IPS-20b (cell line): Measurements from ENCODE around the gene HEY2.
A peak's percentile ranks its signal among the peaks of the same experiment; 100 is the strongest.
"Not testable (repeated sequence)": the region's sequence is repeated elsewhere in the genome, so short reads cannot be mapped to it uniquely, and the experiment has no call there.

Experiments used
- H3K27ac ChIP-seq: one replicate; pipeline ENCODE4 v1.5.1; 2013; ENCODE audit warnings: low read length
- H3K27me3 ChIP-seq: 2 replicates; pipeline ENCODE4 v1.6.1; 2013; ENCODE audit warnings: mild to moderate bottlenecking, low read length, inconsistent platforms; ENCODE audit not compliant: insufficient read depth
- H3K36me3 ChIP-seq: 2 replicates; pipeline ENCODE4 v1.6.1; 2013; ENCODE audit warnings: low read depth, mild to moderate bottlenecking, inconsistent platforms, low read length, moderate library complexity; ENCODE audit not compliant: insufficient read depth
- H3K4me1 ChIP-seq: 2 replicates; pipeline ENCODE4 v1.6.1; 2013; ENCODE audit warnings: mild to moderate bottlenecking, control low read depth, inconsistent platforms, low read length, moderate library complexity; ENCODE audit not compliant: insufficient read depth
- H3K4me3 ChIP-seq: 2 replicates; pipeline ENCODE4 v1.5.1; 2013; ENCODE audit warnings: mild to moderate bottlenecking, low read length, inconsistent platforms
- H3K9ac ChIP-seq: 2 replicates; pipeline ENCODE4 v1.6.1; 2013; ENCODE audit warnings: low read depth, mild to moderate bottlenecking, inconsistent platforms, low read length, moderate library complexity
- H3K9me3 ChIP-seq: 2 replicates; pipeline ENCODE4 v1.6.1; 2013; ENCODE audit warnings: mild to moderate bottlenecking, low read depth, low read length, inconsistent platforms; ENCODE audit not compliant: insufficient read depth

The HEY2 gene

GRCh38 chr6:125749173-125749864 is at the start of gene HEY2:
Gene HEY2 (plus strand): TSS chr6:125749632. CDS start chr6:125749777, 145 bp downstream.
- Histone ChIP-seq H3K9me3 (no peaks in the 10 kb centered on the region), H3K36me3 (no peaks in the 10 kb centered on the region), H3K27ac (no peak within 1 kb of the TSS), H3K27me3 (peaks cover 70% of the 10 kb centered on the region), H3K4me3 (peak within 1 kb of the TSS; percentile 85), H3K4me1 (peaks cover 52% of the 10 kb centered on the region), H3K9ac (peak within 1 kb of the TSS; percentile 80; the same call in 1 of the 2 replicates)

- Histone ChIP-seq H3K27ac (peak overlapping the region; percentile 30), H3K4me3 (peak overlapping the region; percentile 34), H3K9ac (peak overlapping the region; percentile 18; the same call in 1 of the 2 replicates), H3K9me3 (peaks cover 25% of the 10 kb centered on the region), H3K36me3 (peaks cover 55% of the 10 kb centered on the region), H3K27me3 (no peaks in the 10 kb centered on the region; the same call in 1 of the 2 replicates), H3K4me1 (peaks cover 16% of the 10 kb centered on the region)
These were observed 48.7 kb upstream of the HEY2 start for GRCh38 chr6:125700581-125701353.

- H3K27me3 ChIP-seq: no peaks in the 10 kb centered on the region; the same call in 1 of the 2 replicates
- H3K9me3 ChIP-seq: peaks cover 20% of the 10 kb centered on the region
- peak overlapping the region; percentile 34 for H3K4me3 ChIP-seq
- peaks cover 51% of the 10 kb centered on the region for H3K36me3 ChIP-seq
- H3K27ac ChIP-seq: peak overlapping the region; percentile 30
- peak overlapping the region; percentile 18; the same call in 1 of the 2 replicates for H3K9ac ChIP-seq
- H3K4me1 ChIP-seq: peaks cover 16% of the 10 kb centered on the region
These were observed 48.1 kb upstream of the HEY2 start for GRCh38 chr6:125701354-125701668.

GRCh38 chr6:125703882-125704281 is 45.5 kb upstream of the HEY2 start:
- H3K27ac ChIP-seq, H3K9ac ChIP-seq, H3K9me3 ChIP-seq, H3K27me3 ChIP-seq, H3K4me3 ChIP-seq: not testable (repeated sequence)
- Histone ChIP-seq H3K36me3 (peaks cover 29% of the 10 kb centered on the region), H3K4me1 (peaks cover 29% of the 10 kb centered on the region)

- H3K9me3 ChIP-seq: peaks cover 20% of the 10 kb centered on the region; the same call in 1 of the 2 replicates
- peak overlapping the region; percentile 76 for H3K27ac ChIP-seq
- 0 out of 2 replicates have a peak, but pooled peaks cover 3% of the 10 kb centered on the region for H3K36me3 ChIP-seq
- no peaks in the 10 kb centered on the region for H3K27me3 ChIP-seq
- H3K4me1 ChIP-seq: peaks cover 16% of the 10 kb centered on the region
- peak overlapping the region; percentile 33 for H3K9ac ChIP-seq
- H3K4me3 ChIP-seq: peak overlapping the region; percentile 57
These were observed 41.7 kb upstream of the HEY2 start for GRCh38 chr6:125707615-125708243.

- Histone ChIP-seq H3K4me3 (no peak overlapping the region), H3K27ac (no peak overlapping the region), H3K36me3 (0 out of 2 replicates have a peak, but pooled peaks cover 3% of the 10 kb centered on the region), H3K9me3 (peaks cover 20% of the 10 kb centered on the region; the same call in 1 of the 2 replicates), H3K9ac (no peak overlapping the region), H3K27me3 (no peaks in the 10 kb centered on the region; the same call in 1 of the 2 replicates), H3K4me1 (peaks cover 16% of the 10 kb centered on the region)
These were observed 38.3 kb upstream of the HEY2 start for GRCh38 chr6:125711013-125711675.

GRCh38 chr6:125714441-125715090 is 34.9 kb upstream of the HEY2 start:
- Histone ChIP-seq H3K4me1 (peaks cover 3% of the 10 kb centered on the region; the same call in 1 of the 2 replicates), H3K27ac (no peak overlapping the region), H3K9me3 (peaks cover 20% of the 10 kb centered on the region; the same call in 1 of the 2 replicates)

GRCh38 chr6:125717120-125717731 is 32.2 kb upstream of the HEY2 start:
- peaks cover under 1% of the 10 kb centered on the region; the same call in 1 of the 2 replicates for H3K36me3 ChIP-seq
- H3K9ac ChIP-seq: no peak overlapping the region
- H3K4me3 ChIP-seq: no peak overlapping the region
- H3K9me3 ChIP-seq: peaks cover 1% of the 10 kb centered on the region; the same call in 1 of the 2 replicates
- H3K27me3 ChIP-seq: no peaks in the 10 kb centered on the region; the same call in 1 of the 2 replicates
- H3K27ac ChIP-seq: no peak overlapping the region
- H3K4me1 ChIP-seq: no peaks in the 10 kb centered on the region

More at GRCh38 chr6:125714441-125715090, 34.9 kb upstream of the HEY2 start:
- Histone ChIP-seq H3K4me3 (no peak overlapping the region), H3K9ac (no peak overlapping the region), H3K27me3 (no peaks in the 10 kb centered on the region; the same call in 1 of the 2 replicates), H3K36me3 (peaks cover 3% of the 10 kb centered on the region; the same call in 1 of the 2 replicates)

GRCh38 chr6:125718109-125718508 is 31.3 kb upstream of the HEY2 start:
- Histone ChIP-seq H3K4me1 (no peaks in the 10 kb centered on the region), H3K4me3 (no peak overlapping the region)

GRCh38 chr6:125722886-125723285 is 26.5 kb upstream of the HEY2 start:
- H3K9me3 ChIP-seq: no peaks in the 10 kb centered on the region
- H3K27me3 ChIP-seq: no peaks in the 10 kb centered on the region
- no peak overlapping the region for H3K9ac ChIP-seq
- no peak overlapping the region for H3K27ac ChIP-seq
- H3K4me1 ChIP-seq: no peaks in the 10 kb centered on the region
- H3K4me3 ChIP-seq: no peak overlapping the region
- H3K36me3 ChIP-seq: no peaks in the 10 kb centered on the region

More at GRCh38 chr6:125718109-125718508, 31.3 kb upstream of the HEY2 start:
- no peaks in the 10 kb centered on the region for H3K9me3 ChIP-seq
- no peak overlapping the region for H3K27ac ChIP-seq
- no peak overlapping the region for H3K9ac ChIP-seq
- H3K27me3 ChIP-seq: no peaks in the 10 kb centered on the region; the same call in 1 of the 2 replicates
- H3K36me3 ChIP-seq: no peaks in the 10 kb centered on the region; the same call in 1 of the 2 replicates
